A549 (cell line): ENCODE results near the gene FASTK. TPM values are rescaled to one million over a fixed set of nuclear protein-coding genes. Genes with fewer than 3 reads are reported as not detected.
A peak's percentile ranks its signal among the peaks of the same experiment; 100 is the strongest.

Source experiments
- ATOH8 ChIP-seq: fragments of 250-450 bp; sonication (Bioruptor Pico); IDR thresholded peaks from 2 replicates; pipeline ENCODE4 v1.5.0; 2020; ENCODE audit warnings: low read depth, mild to moderate bottlenecking, moderate library complexity
- BCL3 ChIP-seq: fragments of >200 bp; sonication (Bioruptor Twin); formaldehyde crosslinking; IDR thresholded peaks from 3 replicates; pipeline ENCODE4 v1.6.1; 2016
- CBX8 ChIP-seq: fragments of 200-600 bp; sonication (generic); IDR thresholded peaks from 2 replicates; pipeline ENCODE4 v1.6.1; 2016
- CEBPB ChIP-seq, 2 experiments: fragments of >200 bp in 1 of 2; sonication (Bioruptor Twin) in 1 of 2; formaldehyde crosslinking in 1 of 2; IDR thresholded peaks; 2 replicates each; pipeline ENCODE4 v1.6.1; 2012 to 2016
- CHD2 ChIP-seq: fragments of 150-350 bp; IDR thresholded peaks from 2 replicates; pipeline ENCODE4 v1.6.1; 2014; ENCODE audit warnings: low read length; ENCODE audit not compliant: partially characterized antibody
- CHD4 ChIP-seq: fragments of 200-600 bp; sonication (generic); IDR thresholded peaks from 2 replicates; pipeline ENCODE4 v1.6.1; 2016; ENCODE audit warnings: antibody characterized with exemption, mild to moderate bottlenecking, borderline replicate concordance
- CTCF ChIP-seq: fragments of >200 bp; sonication (Bioruptor Twin); formaldehyde crosslinking; IDR thresholded peaks from 3 replicates; pipeline ENCODE4 v1.5.1; 2016
- EHF ChIP-seq: fragments of 250-450 bp; sonication (Bioruptor Pico); IDR thresholded peaks from 2 replicates; pipeline ENCODE4 v1.5.0; 2020; ENCODE audit warnings: mild to moderate bottlenecking
- EHMT2 ChIP-seq: fragments of 200-600 bp; sonication (generic); IDR thresholded peaks from 2 replicates; pipeline ENCODE4 v1.6.1; 2016; ENCODE audit warnings: antibody characterized with exemption, low read depth, mild to moderate bottlenecking, moderate library complexity
- FOXS1 ChIP-seq: fragments of 250-450 bp; sonication (Bioruptor Pico); IDR thresholded peaks from 2 replicates; pipeline ENCODE4 v1.5.0; 2020; ENCODE audit warnings: mild to moderate bottlenecking, moderate library complexity
- GATA3 ChIP-seq: IDR thresholded peaks from 2 replicates; pipeline ENCODE4 v1.6.1; 2012; ENCODE audit warnings: borderline replicate concordance
- HES2 ChIP-seq: fragments of >200 bp; sonication (Bioruptor Twin); formaldehyde crosslinking; IDR thresholded peaks from 2 replicates; pipeline ENCODE4 v1.6.1; 2016
- HEYL ChIP-seq: fragments of 250-450 bp; sonication (Bioruptor Pico); IDR thresholded peaks from 2 replicates; pipeline ENCODE4 v1.8.0; 2021; ENCODE audit warnings: mild to moderate bottlenecking, moderate library complexity
- HMGXB4 ChIP-seq: fragments of 250-450 bp; sonication (Bioruptor Pico); IDR thresholded peaks from 2 replicates; pipeline ENCODE4 v1.5.0; 2021; ENCODE audit warnings: mild to moderate bottlenecking, moderate library complexity, borderline replicate concordance
- HOXA7 ChIP-seq: fragments of 250-450 bp; sonication (Bioruptor Pico); IDR thresholded peaks from 2 replicates; pipeline ENCODE4 v1.5.0; 2020; ENCODE audit warnings: mild to moderate bottlenecking, moderate library complexity
- HOXB5 ChIP-seq: fragments of 250-450 bp; sonication (Bioruptor Pico); IDR thresholded peaks from 2 replicates; pipeline ENCODE4 v1.5.0; 2020; ENCODE audit warnings: mild to moderate bottlenecking, moderate library complexity
- KDM1A ChIP-seq: fragments of 200-600 bp; sonication (generic); IDR thresholded peaks from 2 replicates; pipeline ENCODE4 v1.6.1; 2016; ENCODE audit warnings: low read depth, mild to moderate bottlenecking
- MAX ChIP-seq: IDR thresholded peaks from 2 replicates; pipeline ENCODE4 v1.6.1; 2012
- MAZ ChIP-seq: fragments of 150-350 bp; IDR thresholded peaks from 2 replicates; pipeline ENCODE4 v1.6.1; 2014; ENCODE audit warnings: antibody characterized with exemption, low read depth, low read length, borderline replicate concordance
- MYC ChIP-seq: IDR thresholded peaks from 2 replicates; pipeline ENCODE4 v1.6.1; 2012; ENCODE audit warnings: mild to moderate bottlenecking, inconsistent platforms, low read length, improper control_type of control experiment, borderline replicate concordance
- NFE2L2 ChIP-seq: fragments of 150-350 bp; conservative IDR thresholded peaks from 2 replicates; pipeline ENCODE4 v1.6.1; 2014; ENCODE audit warnings: low read length
- NPAS2 ChIP-seq: fragments of 250-450 bp; sonication (Bioruptor Pico); IDR thresholded peaks from 2 replicates; pipeline ENCODE4 v1.8.0; 2022; ENCODE audit warnings: mild to moderate bottlenecking, moderate library complexity, borderline replicate concordance
- PHF8 ChIP-seq: fragments of 200-600 bp; sonication (generic); IDR thresholded peaks from 2 replicates; pipeline ENCODE4 v1.6.1; 2016; ENCODE audit warnings: low read depth, mild to moderate bottlenecking, antibody characterized with exemption, moderate library complexity, borderline replicate concordance
- POLR2A ChIP-seq: IDR thresholded peaks from 2 replicates; pipeline ENCODE4 v1.6.1; 2012; ENCODE audit warnings: mild to moderate bottlenecking, low read length
- POLR2AphosphoS2 ChIP-seq: conservative IDR thresholded peaks from 2 replicates; pipeline ENCODE4 v1.6.1; 2012; ENCODE audit warnings: low read length, improper control_type of control experiment, inconsistent platforms
- RARB ChIP-seq: fragments of 250-450 bp; sonication (Bioruptor Pico); IDR thresholded peaks from 2 replicates; pipeline ENCODE4 v1.8.0; 2021; ENCODE audit warnings: mild to moderate bottlenecking, moderate library complexity
- REST ChIP-seq: fragments of 200-600 bp; sonication (generic); IDR thresholded peaks from 2 replicates; pipeline ENCODE4 v1.6.1; 2016; ENCODE audit warnings: antibody characterized with exemption, mild to moderate bottlenecking, moderate library complexity
- RFX5 ChIP-seq: fragments of 450-650 bp; IDR thresholded peaks from 2 replicates; pipeline ENCODE4 v1.7.1; 2014; ENCODE audit warnings: antibody characterized with exemption, mild to moderate bottlenecking, moderate library complexity
- RNF2 ChIP-seq: fragments of 200-600 bp; sonication (generic); IDR thresholded peaks from 2 replicates; pipeline ENCODE4 v1.6.1; 2016; ENCODE audit warnings: low read depth, mild to moderate bottlenecking, antibody characterized with exemption, moderate library complexity, borderline replicate concordance
- SMC3 ChIP-seq: fragments of >200 bp; sonication (Bioruptor Twin); formaldehyde crosslinking; IDR thresholded peaks from 3 replicates; pipeline ENCODE4 v1.6.1; 2018; ENCODE audit warnings: inconsistent platforms
- TP53 ChIP-seq: fragments of 250-450 bp; sonication (Bioruptor Pico); IDR thresholded peaks from 2 replicates; pipeline ENCODE4 v1.5.0; 2021; ENCODE audit warnings: mild to moderate bottlenecking, moderate library complexity
- USF2 ChIP-seq: fragments of 450-650 bp; IDR thresholded peaks from 2 replicates; pipeline ENCODE4 v1.6.1; 2014; ENCODE audit warnings: antibody characterized with exemption
- polyA plus RNA-seq, 4 experiments: library from polyadenylated mRNA; depleted of rRNA in 3 of 4; stranded (reverse); fragments of >200 nt; fragmentation: RNase III in 1 of 4; extraction: RNeasy Plus Mini Kit Qiagen cat#74134 plus additional on column Dnase treatment in 1 of 4; gene quantifications; 2 replicates in 3 of 4; 3 replicates in 1 of 4; pipeline ENCODE4 v1.2.3, GENCODE V29; 2011 to 2017

Gene FASTK
- polyA plus RNA-seq, 2 of the 4 experiments (the other 2 are of a cell fraction), result 38.5 to 72.4 TPM

- TF ChIP-seq POLR2A (peak; percentile 75), HEYL (CRISPR knock-in tag) (no peak), CHD2 (no peak), KDM1A (no peak), RFX5 (no peak), MAX (peak; percentile 53), CBX8 (no peak), USF2 (peak; percentile 47), POLR2AphosphoS2 (no peak), MYC (0 out of 2 replicates have a peak, but pooled peaks have one; percentile 6), HES2 (no peak), GATA3 (no peak), CEBPB (IDR thresholded peaks at IDR 0.05) (no peak), REST (no peak), BCL3 (0 out of 3 replicates have a peak, but pooled peaks have one; percentile 12), NFE2L2 (no peak), NPAS2 (no peak), EHF (no peak), RARB (CRISPR knock-in tag) (no peak), HOXB5 (CRISPR knock-in tag) (0 out of 2 replicates have a peak, but pooled peaks have one; percentile 30), TP53 (no peak), HOXA7 (CRISPR knock-in tag) (no peak), ATOH8 (CRISPR knock-in tag) (no peak), HMGXB4 (CRISPR knock-in tag) (no peak), PHF8 (peak; percentile 58), CHD4 (no peak), EHMT2 (no peak), SMC3 (no peak), MAZ (no peak), RNF2 (no peak), CTCF (no peak), FOXS1 (CRISPR knock-in tag) (no peak)
Observed at GRCh38 chr7:151057989-151058780, 22.4 kb downstream of the FASTK start (continued).
